Measurements from ENCODE around the gene PTPRT.

Gene PTPRT

DNA sequence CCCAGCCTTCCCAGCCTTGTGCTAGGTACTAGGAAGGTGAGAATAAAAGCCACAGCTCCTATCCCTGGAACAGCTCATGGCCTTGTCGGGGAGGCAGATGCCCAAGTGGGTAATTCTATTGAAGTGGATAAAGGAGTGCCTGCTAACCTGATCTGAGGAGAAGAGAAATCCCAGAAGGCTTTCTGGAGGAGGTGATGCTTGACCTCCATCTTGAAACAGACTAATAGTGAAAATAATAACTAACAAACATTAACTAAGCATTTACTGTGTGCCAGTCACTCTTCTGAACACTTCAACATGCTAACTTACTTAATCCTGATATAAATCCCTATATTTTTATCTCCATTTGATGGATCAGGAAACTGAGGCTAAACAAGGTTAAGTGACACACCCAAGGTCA, 1078.4 kb downstream of the PTPRT start:
- Histone ChIP-seq H3K9me3 (ENCODE audit: control insufficient read depth in 1 of 2, low read length in 2 of 2) (no peaks in the 10 kb centered on the region), H3K9ac (ENCODE audit: low read depth in 1 of 2, low read length in 2 of 2) (no peak overlapping the region), H3K36me3 (ENCODE audit: control insufficient read depth in 1 of 2, insufficient read depth in 2 of 2, low read length in 2 of 2) (no peaks in the 10 kb centered on the region), H3K4me3 (ENCODE audit: low read depth in 1 of 2, low read length in 2 of 2) (no peak overlapping the region), H3K27me3 (ENCODE audit: control insufficient read depth in 1 of 2, insufficient read depth in 2 of 2, low read length in 2 of 2) (peaks cover 0 to 3% of the 10 kb centered on the region in 2 donors), H3K27ac (ENCODE audit: low read depth, low read length) (no peak overlapping the region), H3K4me1 (ENCODE audit: control insufficient read depth in 1 of 2, insufficient read depth in 2 of 2, low read length in 2 of 2) (no peaks in the 10 kb centered on the region)

DNA sequence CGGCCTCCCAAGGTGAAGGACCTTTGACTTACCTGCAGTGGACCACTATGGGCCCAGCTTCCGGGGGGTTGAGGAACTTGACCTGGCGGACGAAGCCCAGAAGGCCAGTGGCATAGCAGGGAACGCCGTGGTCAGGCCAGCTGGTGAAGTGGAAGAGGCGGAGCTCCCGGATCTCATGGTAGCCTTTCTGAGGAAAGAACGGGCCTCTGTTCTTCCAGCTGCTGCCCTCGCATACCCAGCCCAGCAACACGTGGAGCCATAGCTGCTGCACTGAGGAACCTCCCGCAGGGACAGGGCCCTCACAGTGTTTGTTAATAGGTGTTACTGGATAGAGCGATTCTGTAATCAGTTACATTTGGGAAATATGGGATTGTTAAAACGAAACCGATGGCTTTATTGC, 1079.4 kb downstream of the PTPRT start:
- Histone ChIP-seq H3K4me1 (ENCODE audit: control insufficient read depth in 1 of 2, insufficient read depth in 2 of 2, low read length in 2 of 2) (no peaks in the 10 kb centered on the region), H3K4me3 (ENCODE audit: low read depth in 1 of 2, low read length in 2 of 2) (no peak overlapping the region), H3K9me3 (ENCODE audit: control insufficient read depth in 1 of 2, low read length in 2 of 2) (no peaks in the 10 kb centered on the region), H3K9ac (ENCODE audit: low read depth in 1 of 2, low read length in 2 of 2) (no peak overlapping the region), H3K27ac (ENCODE audit: low read depth, low read length) (no peak overlapping the region), H3K36me3 (ENCODE audit: control insufficient read depth in 1 of 2, insufficient read depth in 2 of 2, low read length in 2 of 2) (no peaks in the 10 kb centered on the region), H3K27me3 (ENCODE audit: control insufficient read depth in 1 of 2, insufficient read depth in 2 of 2, low read length in 2 of 2) (peaks cover 0 to 3% of the 10 kb centered on the region in 2 donors)

DNA sequence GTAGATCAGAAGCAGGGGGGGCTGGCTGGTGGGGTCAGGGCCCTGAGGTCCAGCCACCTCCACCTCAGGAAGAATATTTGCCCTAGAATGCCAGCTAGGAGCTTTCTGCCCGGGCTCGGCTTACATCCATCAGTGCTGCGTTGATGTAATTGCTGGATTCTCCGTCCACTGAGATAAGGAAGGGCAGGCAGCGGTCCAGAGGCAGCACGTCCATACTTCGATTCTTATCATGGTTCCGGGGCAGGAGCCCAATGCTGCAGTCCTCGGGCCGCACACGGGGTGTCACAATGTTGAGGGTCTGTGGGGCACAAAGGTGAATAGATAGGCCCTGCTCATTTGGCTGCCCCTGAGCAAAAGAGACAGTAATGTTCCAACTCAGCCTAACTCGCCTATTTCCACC, 1087.7 kb downstream of the PTPRT start:
- Histone ChIP-seq H3K27ac (ENCODE audit: low read depth, low read length) (no peak overlapping the region), H3K4me1 (ENCODE audit: control insufficient read depth in 1 of 2, insufficient read depth in 2 of 2, low read length in 2 of 2) (peaks cover 0 to 13% of the 10 kb centered on the region in 2 donors), H3K9ac (ENCODE audit: low read depth in 1 of 2, low read length in 2 of 2) (no peak overlapping the region), H3K27me3 (ENCODE audit: control insufficient read depth in 1 of 2, insufficient read depth in 2 of 2, low read length in 2 of 2) (no peaks in the 10 kb centered on the region), H3K36me3 (ENCODE audit: control insufficient read depth in 1 of 2, insufficient read depth in 2 of 2, low read length in 2 of 2) (no peaks in the 10 kb centered on the region), H3K9me3 (ENCODE audit: control insufficient read depth in 1 of 2, low read length in 2 of 2) (no peaks in the 10 kb centered on the region), H3K4me3 (ENCODE audit: low read depth in 1 of 2, low read length in 2 of 2) (no peak overlapping the region)

DNA sequence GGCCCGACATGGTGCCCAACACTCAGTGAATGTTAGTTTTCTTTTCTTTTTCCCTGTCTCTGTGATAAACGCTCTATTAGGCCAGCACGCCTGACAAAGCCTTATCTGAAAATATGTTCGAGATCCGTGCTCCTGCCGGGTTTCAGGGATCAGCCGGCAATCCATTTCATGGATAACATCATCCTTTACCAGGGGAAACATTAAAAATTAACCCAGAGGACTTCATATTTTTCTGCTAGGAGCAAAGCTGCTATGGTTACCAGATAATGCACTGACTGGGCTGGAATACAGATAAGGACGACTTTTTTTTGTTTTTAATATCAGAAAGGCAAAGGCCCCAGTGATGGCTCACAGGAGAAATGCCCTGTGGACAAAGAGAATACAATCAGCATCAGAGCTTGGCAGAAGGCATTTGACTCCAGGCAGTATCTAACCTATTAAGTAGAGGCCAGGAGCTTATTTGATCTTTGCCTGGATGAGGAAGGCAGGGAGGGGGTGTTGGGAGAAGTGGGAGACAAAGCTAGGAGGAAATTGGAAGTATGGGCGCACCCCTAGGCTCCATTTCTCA, 1089.5 kb downstream of the PTPRT start:
- H3K4me3 ChIP-seq (ENCODE audit: low read depth in 1 of 2, low read length in 2 of 2), result no peak overlapping the region
- H3K9ac ChIP-seq (ENCODE audit: low read depth in 1 of 2, low read length in 2 of 2), result no peak overlapping the region
- H3K4me1 ChIP-seq (ENCODE audit: control insufficient read depth in 1 of 2, insufficient read depth in 2 of 2, low read length in 2 of 2), result peaks cover 0 to 13% of the 10 kb centered on the region in 2 donors
- H3K27me3 ChIP-seq (ENCODE audit: control insufficient read depth in 1 of 2, insufficient read depth in 2 of 2, low read length in 2 of 2), result no peaks in the 10 kb centered on the region
- H3K27ac ChIP-seq (ENCODE audit: low read depth, low read length), result no peak overlapping the region
- no peaks in the 10 kb centered on the region for H3K9me3 ChIP-seq (ENCODE audit: control insufficient read depth in 1 of 2, low read length in 2 of 2)
- no peaks in the 10 kb centered on the region for H3K36me3 ChIP-seq (ENCODE audit: control insufficient read depth in 1 of 2, insufficient read depth in 2 of 2, low read length in 2 of 2)

DNA sequence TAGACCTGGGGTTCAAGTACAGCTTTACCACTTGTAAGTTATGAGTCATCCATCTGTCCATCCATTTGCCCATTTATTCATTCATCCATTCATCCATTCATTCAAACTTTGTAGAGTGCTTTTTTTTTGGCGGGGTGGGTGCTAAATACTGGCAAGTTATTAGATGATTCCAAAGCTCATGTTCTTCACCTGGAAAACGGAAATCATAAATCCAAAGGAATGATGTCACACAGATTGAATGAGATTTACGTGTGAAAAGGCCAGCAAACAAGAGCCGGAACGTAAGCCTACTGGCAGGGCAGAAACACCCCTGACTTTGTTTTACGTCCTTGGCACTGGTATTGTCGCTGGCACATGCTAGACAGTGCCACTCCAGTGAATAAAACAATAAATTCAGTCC, 1090.6 kb downstream of the PTPRT start:
- Histone ChIP-seq H3K4me3 (ENCODE audit: low read depth in 1 of 2, low read length in 2 of 2) (no peak overlapping the region), H3K9me3 (ENCODE audit: control insufficient read depth in 1 of 2, low read length in 2 of 2) (no peaks in the 10 kb centered on the region), H3K27me3 (ENCODE audit: control insufficient read depth in 1 of 2, insufficient read depth in 2 of 2, low read length in 2 of 2) (no peaks in the 10 kb centered on the region), H3K36me3 (ENCODE audit: control insufficient read depth in 1 of 2, insufficient read depth in 2 of 2, low read length in 2 of 2) (no peaks in the 10 kb centered on the region), H3K9ac (ENCODE audit: low read depth in 1 of 2, low read length in 2 of 2) (no peak overlapping the region), H3K27ac (ENCODE audit: low read depth, low read length) (no peak overlapping the region), H3K4me1 (ENCODE audit: control insufficient read depth in 1 of 2, insufficient read depth in 2 of 2, low read length in 2 of 2) (peaks cover 0 to 13% of the 10 kb centered on the region in 2 donors)

DNA sequence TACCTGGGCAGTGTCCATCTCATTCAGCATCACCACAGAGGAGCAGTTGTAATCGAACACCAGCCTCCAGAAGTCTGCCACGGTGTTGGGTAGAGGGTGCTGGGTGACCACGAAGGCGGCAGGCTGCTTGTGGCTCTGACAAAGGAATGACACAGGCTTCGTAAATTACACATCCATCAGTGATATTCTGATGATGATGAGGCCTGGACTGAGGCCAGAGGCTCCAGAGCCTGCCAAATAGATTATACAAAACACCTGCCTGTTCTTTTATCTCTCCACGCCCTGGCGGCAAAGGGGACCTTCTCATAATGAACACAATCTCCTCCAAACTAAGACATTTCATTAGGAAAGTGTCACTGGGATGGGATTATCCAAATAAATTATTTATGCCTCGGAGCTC, 1091.3 kb downstream of the PTPRT start:
- no peak overlapping the region for H3K27ac ChIP-seq (ENCODE audit: low read depth, low read length)
- H3K9me3 ChIP-seq (ENCODE audit: control insufficient read depth in 1 of 2, low read length in 2 of 2), result no peaks in the 10 kb centered on the region
- no peaks in the 10 kb centered on the region for H3K36me3 ChIP-seq (ENCODE audit: control insufficient read depth in 1 of 2, insufficient read depth in 2 of 2, low read length in 2 of 2)
- H3K4me3 ChIP-seq (ENCODE audit: low read depth in 1 of 2, low read length in 2 of 2), result no peak overlapping the region
- H3K27me3 ChIP-seq (ENCODE audit: control insufficient read depth in 1 of 2, insufficient read depth in 2 of 2, low read length in 2 of 2), result no peaks in the 10 kb centered on the region
- H3K4me1 ChIP-seq (ENCODE audit: control insufficient read depth in 1 of 2, insufficient read depth in 2 of 2, low read length in 2 of 2), result peaks cover 0 to 13% of the 10 kb centered on the region in 2 donors
- no peak overlapping the region for H3K9ac ChIP-seq (ENCODE audit: low read depth in 1 of 2, low read length in 2 of 2)

- Histone ChIP-seq H3K9me3 (ENCODE audit: control insufficient read depth in 1 of 2, low read length in 2 of 2) (no peaks in the 10 kb centered on the region), H3K9ac (ENCODE audit: low read depth in 1 of 2, low read length in 2 of 2) (no peak overlapping the region), H3K27ac (ENCODE audit: low read depth, low read length) (no peak overlapping the region), H3K36me3 (ENCODE audit: control insufficient read depth in 1 of 2, insufficient read depth in 2 of 2, low read length in 2 of 2) (no peaks in the 10 kb centered on the region), H3K4me1 (ENCODE audit: control insufficient read depth in 1 of 2, insufficient read depth in 2 of 2, low read length in 2 of 2) (peaks cover 0 to 13% of the 10 kb centered on the region in 2 donors), H3K4me3 (ENCODE audit: low read depth in 1 of 2, low read length in 2 of 2) (no peak overlapping the region), H3K27me3 (ENCODE audit: control insufficient read depth in 1 of 2, insufficient read depth in 2 of 2, low read length in 2 of 2) (no peaks in the 10 kb centered on the region)
Measured at GRCh38 chr20:42097741-42098140, 1092.0 kb downstream of the PTPRT start.

GRCh38 chr20:42095221-42095620, 1094.5 kb downstream of the PTPRT start:
- no peak overlapping the region for H3K9ac ChIP-seq (ENCODE audit: low read depth in 1 of 2, low read length in 2 of 2)
- H3K4me1 ChIP-seq (ENCODE audit: control insufficient read depth in 1 of 2, insufficient read depth in 2 of 2, low read length in 2 of 2), result peaks cover 0 to 13% of the 10 kb centered on the region in 2 donors
- peaks cover 0 to 5% of the 10 kb centered on the region in 2 donors for H3K27me3 ChIP-seq (ENCODE audit: control insufficient read depth in 1 of 2, insufficient read depth in 2 of 2, low read length in 2 of 2)
- H3K4me3 ChIP-seq (ENCODE audit: low read depth in 1 of 2, low read length in 2 of 2), result no peak overlapping the region
- no peak overlapping the region for H3K27ac ChIP-seq (ENCODE audit: low read depth, low read length)
- no peaks in the 10 kb centered on the region for H3K36me3 ChIP-seq (ENCODE audit: control insufficient read depth in 1 of 2, insufficient read depth in 2 of 2, low read length in 2 of 2)
- H3K9me3 ChIP-seq (ENCODE audit: control insufficient read depth in 1 of 2, low read length in 2 of 2), result no peaks in the 10 kb centered on the region

- H3K9me3 ChIP-seq (ENCODE audit: control insufficient read depth in 1 of 2, low read length in 2 of 2), result no peaks in the 10 kb centered on the region
- no peak overlapping the region for H3K9ac ChIP-seq (ENCODE audit: low read depth in 1 of 2, low read length in 2 of 2)
- H3K4me3 ChIP-seq (ENCODE audit: low read depth in 1 of 2, low read length in 2 of 2), result no peak overlapping the region
- peaks cover 0 to 9% of the 10 kb centered on the region in 2 donors for H3K4me1 ChIP-seq (ENCODE audit: control insufficient read depth in 1 of 2, insufficient read depth in 2 of 2, low read length in 2 of 2)
- H3K36me3 ChIP-seq (ENCODE audit: control insufficient read depth in 1 of 2, insufficient read depth in 2 of 2, low read length in 2 of 2), result no peaks in the 10 kb centered on the region
- no peak overlapping the region for H3K27ac ChIP-seq (ENCODE audit: low read depth, low read length)
- peaks cover 0 to 5% of the 10 kb centered on the region in 2 donors for H3K27me3 ChIP-seq (ENCODE audit: control insufficient read depth in 1 of 2, insufficient read depth in 2 of 2, low read length in 2 of 2)
Measured at GRCh38 chr20:42093542-42094440, 1095.9 kb downstream of the PTPRT start.

GRCh38 chr20:42093041-42093440, 1096.7 kb downstream of the PTPRT start:
- H3K4me1 ChIP-seq (ENCODE audit: control insufficient read depth in 1 of 2, insufficient read depth in 2 of 2, low read length in 2 of 2), result peaks cover 0 to 5% of the 10 kb centered on the region in 2 donors
- H3K9ac ChIP-seq (ENCODE audit: low read depth in 1 of 2, low read length in 2 of 2), result no peak overlapping the region
- peaks cover 0 to 5% of the 10 kb centered on the region in 2 donors for H3K27me3 ChIP-seq (ENCODE audit: control insufficient read depth in 1 of 2, insufficient read depth in 2 of 2, low read length in 2 of 2)
- no peak overlapping the region for H3K27ac ChIP-seq (ENCODE audit: low read depth, low read length)
- no peaks in the 10 kb centered on the region for H3K36me3 ChIP-seq (ENCODE audit: control insufficient read depth in 1 of 2, insufficient read depth in 2 of 2, low read length in 2 of 2)
- no peaks in the 10 kb centered on the region for H3K9me3 ChIP-seq (ENCODE audit: control insufficient read depth in 1 of 2, low read length in 2 of 2)
- H3K4me3 ChIP-seq (ENCODE audit: low read depth in 1 of 2, low read length in 2 of 2), result no peak overlapping the region

All from duodenal mucosa (tissue), 2 donors.